ENCODE measurements around the gene CCNK. TPM values are rescaled to one million over a fixed set of nuclear protein-coding genes. Genes with fewer than 3 reads are reported as not detected.

CCNK gene
- total RNA-seq, 1 experiment from 2014 or later = 80.1 TPM

- H3K9me3 Mint-ChIP-seq = no peaks in the 10 kb centered on the region
- Histone ChIP-seq H4K20me1 (ENCODE audit: control insufficient read depth, insufficient read depth, insufficient read length) (no peaks in the 10 kb centered on the region), H4K8ac (replicated peaks; ENCODE audit: insufficient read length, low read depth, low read length) (no peak overlapping the region), H3K4ac (ENCODE audit: low read depth, low read length) (no peak overlapping the region), H2AK5ac (ENCODE audit: insufficient read length, low read length) (no peak overlapping the region), H2BK15ac (ENCODE audit: low read depth, low read length) (no peak overlapping the region), H3K4me2 (ENCODE audit: insufficient read depth, insufficient read length, low read length) (no peak overlapping the region), H3K27me3 (ENCODE audit: insufficient read depth, low read length) (no peaks in the 10 kb centered on the region), H3K56ac (ENCODE audit: insufficient read length, low read depth, low read length) (no peak overlapping the region), H3K9me3 (ENCODE audit: control insufficient read depth, low read depth, low read length) (no peaks in the 10 kb centered on the region), H3K14ac (ENCODE audit: insufficient read depth, low read length) (no peak overlapping the region), H3K23ac (ENCODE audit: insufficient read length, low read depth, low read length) (no peak overlapping the region), H3K18ac (ENCODE audit: insufficient read length, low read depth, low read length) (no peak overlapping the region), H4K5ac (ENCODE audit: insufficient read length, low read depth, low read length) (no peak overlapping the region), H2BK120ac (ENCODE audit: low read depth, low read length, poor library complexity, severe bottlenecking) (no peak overlapping the region), H3K27ac (ENCODE audit: insufficient read length, low read depth, low read length) (no peak overlapping the region), H3K79me1 (ENCODE audit: insufficient read depth, low read depth, low read length, poor library complexity, severe bottlenecking) (peaks cover 8% of the 10 kb centered on the region), H3K79me2 (ENCODE audit: insufficient read depth, low read length) (no peaks in the 10 kb centered on the region), H4K91ac (ENCODE audit: insufficient read length, low read depth, low read length) (no peak overlapping the region), H2BK20ac (ENCODE audit: low read depth, low read length, poor library complexity, severe bottlenecking) (no peak overlapping the region), H3K23me2 (ENCODE audit: insufficient read length, low read depth, low read length, poor library complexity, severe bottlenecking) (no peaks in the 10 kb centered on the region), H2BK12ac (ENCODE audit: insufficient read length, low read depth, low read length) (no peak overlapping the region), H3K9ac (ENCODE audit: extremely low read depth, insufficient read length, low read length) (no peak overlapping the region), H3K4me1 (ENCODE audit: insufficient read depth, low read length) (no peaks in the 10 kb centered on the region; the same call in 1 of the 2 replicates), H2AFZ (ENCODE audit: low read length) (no peak overlapping the region), H3T11ph (ENCODE audit: low read length) (no peak overlapping the region), H2BK5ac (ENCODE audit: insufficient read length, low read length) (no peak overlapping the region)
- TF ChIP-seq, protein P1, sequence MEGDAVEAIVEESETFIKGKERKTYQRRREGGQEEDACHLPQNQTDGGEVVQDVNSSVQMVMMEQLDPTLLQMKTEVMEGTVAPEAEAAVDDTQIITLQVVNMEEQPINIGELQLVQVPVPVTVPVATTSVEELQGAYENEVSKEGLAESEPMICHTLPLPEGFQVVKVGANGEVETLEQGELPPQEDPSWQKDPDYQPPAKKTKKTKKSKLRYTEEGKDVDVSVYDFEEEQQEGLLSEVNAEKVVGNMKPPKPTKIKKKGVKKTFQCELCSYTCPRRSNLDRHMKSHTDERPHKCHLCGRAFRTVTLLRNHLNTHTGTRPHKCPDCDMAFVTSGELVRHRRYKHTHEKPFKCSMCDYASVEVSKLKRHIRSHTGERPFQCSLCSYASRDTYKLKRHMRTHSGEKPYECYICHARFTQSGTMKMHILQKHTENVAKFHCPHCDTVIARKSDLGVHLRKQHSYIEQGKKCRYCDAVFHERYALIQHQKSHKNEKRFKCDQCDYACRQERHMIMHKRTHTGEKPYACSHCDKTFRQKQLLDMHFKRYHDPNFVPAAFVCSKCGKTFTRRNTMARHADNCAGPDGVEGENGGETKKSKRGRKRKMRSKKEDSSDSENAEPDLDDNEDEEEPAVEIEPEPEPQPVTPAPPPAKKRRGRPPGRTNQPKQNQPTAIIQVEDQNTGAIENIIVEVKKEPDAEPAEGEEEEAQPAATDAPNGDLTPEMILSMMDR (conservative IDR thresholded peaks at IDR 0.05) = no peak
- H3K4me3 Mint-ChIP-seq = no peak overlapping the region
- DNase-seq = no peak
- H3K36me3 Mint-ChIP-seq (ENCODE audit: insufficient read depth in 1 of 3, low read depth in 3 of 3) = peaks cover 29 to 82% (median 73%) of the 10 kb centered on the region in 3 experiments; a peak in 6 of 7 replicates
- no peak overlapping the region; a peak in 1 of 7 replicates for H3K27ac Mint-ChIP-seq
- WGBS (ENCODE audit: extremely low coverage, insufficient read length, low lambda C conversion rate) = no CpG with 5 or more reads among the region's 3 CpGs
- H3K27me3 Mint-ChIP-seq (ENCODE audit: low read depth) = no peaks in the 10 kb centered on the region
- peaks cover 3 to 8% of the 10 kb centered on the region in 2 experiments for H3K4me1 Mint-ChIP-seq
Observed at GRCh38 chr14:99497894-99498293, 16.7 kb downstream of the CCNK start.
